ENCODE measurements around the gene RAB3IP.

DNA sequence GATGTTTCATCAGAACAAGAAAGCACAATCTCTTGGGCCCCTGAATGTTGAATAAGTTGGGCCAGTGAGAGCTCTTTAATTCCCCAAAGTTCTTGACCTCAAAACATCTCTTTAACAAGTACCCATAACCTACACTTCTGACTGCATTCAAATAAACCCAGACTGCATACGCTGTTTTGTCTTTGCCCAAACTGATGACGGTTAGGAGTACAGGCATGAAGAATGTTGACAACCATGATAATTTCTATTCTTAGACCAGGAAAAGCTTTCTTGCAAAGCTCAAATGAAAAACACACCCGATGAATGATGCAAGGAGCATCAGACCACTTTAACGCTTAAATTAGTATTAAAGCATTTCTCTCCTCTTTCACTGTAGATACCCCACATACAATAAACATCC lies 11.7 kb upstream of the RAB3IP start:
- no peak for TF ChIP-seq EZH2 (IDR thresholded peaks at IDR 0.05; ENCODE audit: borderline replicate concordance, low read depth, low read length, severe bottlenecking)
- TF ChIP-seq, protein P1, sequence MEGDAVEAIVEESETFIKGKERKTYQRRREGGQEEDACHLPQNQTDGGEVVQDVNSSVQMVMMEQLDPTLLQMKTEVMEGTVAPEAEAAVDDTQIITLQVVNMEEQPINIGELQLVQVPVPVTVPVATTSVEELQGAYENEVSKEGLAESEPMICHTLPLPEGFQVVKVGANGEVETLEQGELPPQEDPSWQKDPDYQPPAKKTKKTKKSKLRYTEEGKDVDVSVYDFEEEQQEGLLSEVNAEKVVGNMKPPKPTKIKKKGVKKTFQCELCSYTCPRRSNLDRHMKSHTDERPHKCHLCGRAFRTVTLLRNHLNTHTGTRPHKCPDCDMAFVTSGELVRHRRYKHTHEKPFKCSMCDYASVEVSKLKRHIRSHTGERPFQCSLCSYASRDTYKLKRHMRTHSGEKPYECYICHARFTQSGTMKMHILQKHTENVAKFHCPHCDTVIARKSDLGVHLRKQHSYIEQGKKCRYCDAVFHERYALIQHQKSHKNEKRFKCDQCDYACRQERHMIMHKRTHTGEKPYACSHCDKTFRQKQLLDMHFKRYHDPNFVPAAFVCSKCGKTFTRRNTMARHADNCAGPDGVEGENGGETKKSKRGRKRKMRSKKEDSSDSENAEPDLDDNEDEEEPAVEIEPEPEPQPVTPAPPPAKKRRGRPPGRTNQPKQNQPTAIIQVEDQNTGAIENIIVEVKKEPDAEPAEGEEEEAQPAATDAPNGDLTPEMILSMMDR (IDR thresholded peaks at IDR 0.05; ENCODE audit: borderline replicate concordance, extremely low read depth, low read length, poor library complexity, severe bottlenecking), result no peak
